Subcutaneous preadipocyte (primary cell): ENCODE results near the gene TMEM145. TPM values are rescaled to one million over a fixed set of nuclear protein-coding genes. Genes with fewer than 3 reads are reported as not detected.

ENCODE experiments used
- small RNA-seq: library from RNA; depleted of rRNA; stranded (forward); fragments of <200 nt; gene quantifications from one replicate; pipeline ENCODE3, GENCODE V24; 2012
- total RNA-seq: library from RNA; depleted of rRNA; stranded (reverse); fragments of >200 nt; gene quantifications from 2 replicates; pipeline ENCODE4 v1.2.3, GENCODE V29; 2012

The TMEM145 gene
- total RNA-seq: 0.98 TPM in 1 of 2 replicates, not detected in the other

GRCh38 chr19:42313096-42313839 is at the start of gene TMEM145:
TMEM145 (plus strand) TSS chr19:42313309; CDS start chr19:42313377, 68 bp downstream.

GRCh38 chr19:42268704-42269477 is 44.2 kb upstream of the TMEM145 start, which contains the start of gene CIC:
CIC (plus strand) TSS chr19:42269252; CDS start chr19:42271784, 2,532 bp downstream.

GRCh38 chr19:42301646-42302203 is 11.4 kb upstream of the TMEM145 start, which contains the start of gene PRR19:
PRR19 (plus strand) TSS chr19:42302132; CDS start chr19:42309585, 7,453 bp downstream.

GRCh38 chr19:42325308-42325895 is 12.3 kb downstream of the TMEM145 start, which contains the start of gene MEGF8:
MEGF8 (plus strand) TSS chr19:42325635; CDS start chr19:42326244, 609 bp downstream.

Small RNA genes lying within 50 kb of the gene (small RNA-seq; reads per million reads assigned to genes)
- not detected for gene MIR8077

Other genes starting within 250 kb of the TMEM145 start
- not detected in 2 replicates for gene GRIK5, start 243.1 kb upstream of the TMEM145 start, total RNA-seq
- gene ZNF574, start 237.1 kb upstream of the TMEM145 start, total RNA-seq: 16.2 and 24.2 TPM in 2 replicates
- gene POU2F2, start 180.9 kb upstream of the TMEM145 start, total RNA-seq: 0.37 and 1.4 TPM in 2 replicates
- gene DEDD2, start 95.6 kb upstream of the TMEM145 start, total RNA-seq: 11.8 and 17.6 TPM in 2 replicates
- gene ZNF526, start 93.0 kb upstream of the TMEM145 start, total RNA-seq: 14.7 and 19.4 TPM in 2 replicates
- gene GSK3A, start 70.7 kb upstream of the TMEM145 start, total RNA-seq: 15.4 and 24.6 TPM in 2 replicates
- 20.2 and 34.0 TPM in 2 replicates for gene ERF, start 58.2 kb upstream of the TMEM145 start, total RNA-seq
- 18.4 and 20.1 TPM in 2 replicates for gene CIC, start 44.1 kb upstream of the TMEM145 start, total RNA-seq
- gene PRR19, start 11.2 kb upstream of the TMEM145 start, total RNA-seq: under 0.01 and 0.20 TPM in 2 replicates
- 9.6 and 11.9 TPM in 2 replicates for gene PAFAH1B3, start 10.7 kb upstream of the TMEM145 start, total RNA-seq
- 18.4 and 21.5 TPM in 2 replicates for gene MEGF8, start 12.3 kb downstream of the TMEM145 start, total RNA-seq
- 0.37 TPM in 1 of 2 replicates, not detected in the other for gene CNFN, start 77.0 kb downstream of the TMEM145 start, total RNA-seq
- gene LIPE, start 114.1 kb downstream of the TMEM145 start, total RNA-seq: 4.0 and 15.6 TPM in 2 replicates
- gene CXCL17, start 129.6 kb downstream of the TMEM145 start, total RNA-seq: not detected in 2 replicates
- gene CEACAM1, start 215.2 kb downstream of the TMEM145 start, total RNA-seq: not detected in 2 replicates